ENCODE data around the gene CSTB. TPM values are rescaled to one million over a fixed set of nuclear protein-coding genes. Genes with fewer than 3 reads are reported as not detected.

CSTB gene
- total RNA-seq, 1 experiment from 2014 or later, result 55.9 TPM

DNA sequence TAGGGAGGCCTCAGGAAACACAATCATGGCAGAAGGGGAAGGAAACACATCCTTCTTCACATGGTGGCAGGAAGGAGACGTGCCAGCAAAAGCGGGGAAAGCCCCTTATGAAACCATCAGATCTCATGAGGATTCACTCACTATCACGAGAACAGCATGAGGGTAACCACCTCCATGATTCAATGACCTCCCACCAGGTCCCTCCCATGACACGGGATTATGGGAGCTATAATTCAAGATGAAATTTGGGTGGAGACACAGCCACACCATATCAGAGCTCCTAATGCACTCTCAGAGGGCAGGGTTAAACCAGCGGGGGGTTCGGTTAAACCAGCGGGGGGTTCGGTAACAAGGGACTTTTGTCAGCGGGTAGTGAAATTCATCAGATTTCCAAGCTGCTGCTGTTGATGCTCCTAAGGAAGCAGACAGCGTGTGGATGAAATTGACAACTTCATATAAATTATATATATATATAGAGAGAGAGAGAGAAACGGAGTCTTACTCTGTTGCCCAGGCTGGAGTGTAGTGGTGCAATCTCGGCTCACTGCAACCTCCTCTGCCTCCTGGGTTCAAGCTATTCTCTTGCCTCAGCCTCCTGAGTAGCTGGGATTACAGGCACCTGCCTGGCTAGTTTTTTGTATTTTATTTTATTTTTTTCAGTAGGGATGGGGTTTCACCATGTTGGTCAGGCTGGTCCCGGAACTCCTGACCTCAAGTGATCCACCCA is 4.2 kb downstream of the CSTB start:
- Histone ChIP-seq H3K36me3 (ENCODE audit: insufficient read depth, low read length, poor library complexity, severe bottlenecking) (peaks cover 23% of the 10 kb centered on the region), H3K9me3 (ENCODE audit: low read depth, low read length, poor library complexity, severe bottlenecking) (no peaks in the 10 kb centered on the region), H3K27ac (ENCODE audit: low read depth, low read length, poor library complexity, severe bottlenecking) (peak overlapping the region; percentile 49), H3K27me3 (replicated peaks; ENCODE audit: insufficient read depth, low read depth, low read length, poor library complexity) (no peaks in the 10 kb centered on the region), H3K4me1 (ENCODE audit: insufficient read depth, low read length, poor library complexity, severe bottlenecking) (peaks cover 27% of the 10 kb centered on the region), H3K4me3 (ENCODE audit: low read depth, low read length, poor library complexity, severe bottlenecking) (no peak overlapping the region)
- BruUV-seq (replicated peaks), result no TSS peak
- ChIA-PET CTCF (no interaction called here), POLR2A (ENCODE audit: low non-redundant PET) (interaction anchor here (0.6 to 0.7 kb wide), 2 partner anchors 94 to 253 kb away, joined by 6 to 11 read pairs; no protein-coding TSS in a partner anchor)
- peak; percentile 93 for DNase-seq (ENCODE audit: low spot score)
- TF ChIP-seq EZH2 (IDR thresholded peaks at IDR 0.05; ENCODE audit: borderline replicate concordance, low read depth, low read length, poor library complexity, severe bottlenecking), result no peak
- TF ChIP-seq, protein P1, sequence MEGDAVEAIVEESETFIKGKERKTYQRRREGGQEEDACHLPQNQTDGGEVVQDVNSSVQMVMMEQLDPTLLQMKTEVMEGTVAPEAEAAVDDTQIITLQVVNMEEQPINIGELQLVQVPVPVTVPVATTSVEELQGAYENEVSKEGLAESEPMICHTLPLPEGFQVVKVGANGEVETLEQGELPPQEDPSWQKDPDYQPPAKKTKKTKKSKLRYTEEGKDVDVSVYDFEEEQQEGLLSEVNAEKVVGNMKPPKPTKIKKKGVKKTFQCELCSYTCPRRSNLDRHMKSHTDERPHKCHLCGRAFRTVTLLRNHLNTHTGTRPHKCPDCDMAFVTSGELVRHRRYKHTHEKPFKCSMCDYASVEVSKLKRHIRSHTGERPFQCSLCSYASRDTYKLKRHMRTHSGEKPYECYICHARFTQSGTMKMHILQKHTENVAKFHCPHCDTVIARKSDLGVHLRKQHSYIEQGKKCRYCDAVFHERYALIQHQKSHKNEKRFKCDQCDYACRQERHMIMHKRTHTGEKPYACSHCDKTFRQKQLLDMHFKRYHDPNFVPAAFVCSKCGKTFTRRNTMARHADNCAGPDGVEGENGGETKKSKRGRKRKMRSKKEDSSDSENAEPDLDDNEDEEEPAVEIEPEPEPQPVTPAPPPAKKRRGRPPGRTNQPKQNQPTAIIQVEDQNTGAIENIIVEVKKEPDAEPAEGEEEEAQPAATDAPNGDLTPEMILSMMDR (conservative IDR thresholded peaks at IDR 0.05; ENCODE audit: low read depth, low read length), result no peak
- intact Hi-C loops (cut with micrococcal nuclease; ENCODE audit: unreplicated experiment), result no loop called here

DNA sequence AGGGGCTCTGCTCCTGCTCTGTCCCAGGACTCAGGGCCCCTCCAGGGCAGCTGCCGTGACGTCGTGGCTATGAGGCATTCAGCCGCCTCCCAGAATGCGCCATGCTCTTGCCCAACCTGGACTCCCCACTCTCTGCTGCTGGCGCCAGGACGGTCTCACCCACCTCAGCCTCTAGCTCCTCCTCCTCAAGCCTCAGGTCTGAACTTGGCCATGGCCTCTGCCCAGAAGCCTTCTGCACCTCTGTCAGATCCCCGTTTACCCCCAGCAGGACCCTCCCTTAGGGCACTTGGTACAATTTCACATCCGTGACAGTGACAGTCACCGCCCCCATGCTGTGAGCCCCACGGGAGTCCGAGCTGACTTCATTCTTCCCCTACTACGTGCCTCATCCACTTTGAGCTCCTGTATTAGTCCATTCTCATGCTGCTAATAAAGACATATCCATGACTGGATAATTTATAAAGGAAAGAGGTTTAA is 4.9 kb downstream of the CSTB start:
- CTCF ChIA-PET, result no interaction called here
- Histone ChIP-seq H3K9me3 (ENCODE audit: low read depth, low read length, poor library complexity, severe bottlenecking) (no peaks in the 10 kb centered on the region), H3K36me3 (ENCODE audit: insufficient read depth, low read length, poor library complexity, severe bottlenecking) (peaks cover 23% of the 10 kb centered on the region), H3K4me3 (ENCODE audit: low read depth, low read length, poor library complexity, severe bottlenecking) (no peak overlapping the region), H3K27ac (ENCODE audit: low read depth, low read length, poor library complexity, severe bottlenecking) (peak overlapping the region; percentile 49), H3K27me3 (replicated peaks; ENCODE audit: insufficient read depth, low read depth, low read length, poor library complexity) (no peaks in the 10 kb centered on the region), H3K4me1 (ENCODE audit: insufficient read depth, low read length, poor library complexity, severe bottlenecking) (peaks cover 27% of the 10 kb centered on the region)
- intact Hi-C loops (cut with micrococcal nuclease; ENCODE audit: unreplicated experiment), result no loop called here
- no peak for DNase-seq (ENCODE audit: low spot score)
- TSS peak; percentile 19 for BruUV-seq (replicated peaks)
- POLR2A ChIA-PET (ENCODE audit: low non-redundant PET), result interaction anchor here (0.7 kb wide), 1 partner anchor 254 kb away, joined by 11 read pairs; no protein-coding TSS in a partner anchor
- TF ChIP-seq, protein P1 (conservative IDR thresholded peaks at IDR 0.05; ENCODE audit: low read depth, low read length), result no peak
- no peak for TF ChIP-seq EZH2 (IDR thresholded peaks at IDR 0.05; ENCODE audit: borderline replicate concordance, low read depth, low read length, poor library complexity, severe bottlenecking)

DNA sequence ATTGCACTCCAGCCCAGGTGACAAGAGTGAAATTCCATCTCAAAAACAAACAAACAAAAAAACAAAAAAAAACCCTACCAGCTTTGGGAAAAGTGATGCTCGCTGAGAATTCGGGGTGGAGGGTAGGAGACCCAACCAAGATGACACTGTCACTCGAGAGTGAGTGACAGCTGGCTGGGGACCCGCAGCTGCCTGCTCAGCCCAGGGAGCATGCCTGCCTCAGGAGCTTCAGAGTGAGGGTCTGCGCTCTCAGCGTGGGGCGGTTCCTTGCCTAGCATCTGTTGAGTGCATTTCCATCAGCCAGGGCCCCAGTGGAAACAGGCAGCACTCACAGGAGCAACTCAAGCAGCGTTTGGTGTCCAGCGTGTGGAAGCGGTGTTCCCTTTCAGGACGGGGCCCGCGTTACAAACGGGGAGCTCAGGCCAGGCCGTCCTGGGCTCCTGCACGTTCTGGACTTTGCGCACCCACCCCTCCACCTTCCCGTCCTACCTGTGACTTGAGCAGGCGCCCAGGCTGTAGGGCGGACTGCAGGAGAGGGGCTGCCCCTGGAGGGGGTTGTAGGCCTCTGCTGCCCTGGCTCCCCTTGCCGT is 5.9 kb downstream of the CSTB start:
- no peak overlapping the region for H3K27ac ChIP-seq (ENCODE audit: low read depth, low read length, poor library complexity, severe bottlenecking)
- intact Hi-C loops (cut with micrococcal nuclease; ENCODE audit: unreplicated experiment), result no loop called here
- no peak overlapping the region for H3K4me3 ChIP-seq (ENCODE audit: low read depth, low read length, poor library complexity, severe bottlenecking)
- DNase-seq (ENCODE audit: low spot score), result no peak
- BruUV-seq (replicated peaks), result no TSS peak
- ChIA-PET POLR2A (ENCODE audit: low non-redundant PET) (no interaction called here), CTCF (no interaction called here)
- TF ChIP-seq, protein P1 (conservative IDR thresholded peaks at IDR 0.05; ENCODE audit: low read depth, low read length), result no peak
- no peak for TF ChIP-seq EZH2 (IDR thresholded peaks at IDR 0.05; ENCODE audit: borderline replicate concordance, low read depth, low read length, poor library complexity, severe bottlenecking)
- H3K9me3 ChIP-seq (ENCODE audit: low read depth, low read length, poor library complexity, severe bottlenecking), result no peaks in the 10 kb centered on the region
- H3K4me1 ChIP-seq (ENCODE audit: insufficient read depth, low read length, poor library complexity, severe bottlenecking), result peaks cover 27% of the 10 kb centered on the region
- H3K36me3 ChIP-seq (ENCODE audit: insufficient read depth, low read length, poor library complexity, severe bottlenecking), result peaks cover 23% of the 10 kb centered on the region
- no peaks in the 10 kb centered on the region for H3K27me3 ChIP-seq (replicated peaks; ENCODE audit: insufficient read depth, low read depth, low read length, poor library complexity)
